Putamen (tissue), 1 donor: ENCODE measurements around the gene TNFRSF25.
A peak's percentile ranks its signal among the peaks of the same experiment; 100 is the strongest.

ENCODE experiments used
- DNase-seq: peaks from one replicate; pipeline ENCODE4 v3.0.0-alpha.2; 2016; ENCODE audit warnings: low spot score

Gene TNFRSF25

DNA sequence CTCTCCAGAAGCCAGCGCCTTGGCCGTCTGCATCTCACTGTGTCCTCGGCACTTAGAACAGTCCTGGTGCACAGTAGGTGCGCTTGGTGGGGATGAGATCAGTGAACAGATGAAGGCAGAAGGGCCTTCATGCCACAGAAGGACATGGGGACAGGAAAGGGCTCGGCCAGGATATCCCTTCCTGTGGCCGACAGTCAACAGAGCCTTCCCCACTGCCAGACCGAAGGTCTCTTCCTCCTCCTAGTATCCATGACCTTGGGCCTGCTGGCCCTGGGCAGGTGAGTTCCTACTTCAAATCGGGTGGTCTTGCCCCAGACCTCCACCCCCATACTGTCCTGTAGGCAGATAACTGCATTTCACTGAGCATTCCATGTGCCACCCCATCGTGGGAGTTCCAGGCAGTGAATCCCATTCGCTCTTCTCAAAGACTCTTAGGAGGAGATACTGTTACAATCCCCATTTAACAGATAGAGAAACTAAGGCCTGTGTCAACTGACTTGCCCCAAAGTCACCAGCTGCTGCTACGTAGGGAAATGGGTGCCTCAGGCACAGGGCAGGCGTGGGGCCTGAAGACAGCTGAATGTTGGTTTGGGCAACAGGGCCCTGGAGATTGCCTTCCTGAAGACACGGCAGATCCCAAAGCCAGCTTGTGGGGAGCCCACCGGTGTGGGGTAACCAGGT lies 22.0 kb upstream of the TNFRSF25 start:
- DNase-seq: no peak

DNA sequence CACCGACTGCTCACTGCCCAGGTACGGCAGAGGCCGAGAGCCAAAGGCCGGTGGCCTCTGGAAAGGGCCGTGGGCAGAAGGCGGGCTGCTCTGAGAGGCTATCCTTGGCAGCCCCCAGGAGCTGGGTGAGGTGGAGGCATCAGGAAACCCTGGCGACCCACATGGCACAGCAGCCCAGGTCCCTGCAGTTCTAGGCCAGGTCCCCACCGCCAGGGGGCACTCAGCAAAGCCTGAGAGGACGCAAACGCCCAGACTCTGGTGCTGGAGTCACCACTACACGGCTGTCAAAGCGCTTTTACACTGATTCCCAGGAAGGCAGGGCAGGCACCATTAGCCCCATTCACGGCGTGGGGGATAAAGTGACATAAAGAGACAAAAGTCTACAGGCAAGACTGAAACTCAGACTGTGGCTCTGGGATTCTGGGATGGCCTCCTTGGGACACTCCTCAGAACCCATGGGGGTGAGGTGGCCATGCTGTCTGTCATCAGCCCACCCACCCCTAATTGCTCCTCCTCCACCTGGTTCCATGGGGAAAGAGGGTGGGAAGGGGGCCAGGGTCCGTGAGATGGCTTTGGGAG lies 20.5 kb upstream of the TNFRSF25 start:
- DNase-seq: peak; percentile 34

DNA sequence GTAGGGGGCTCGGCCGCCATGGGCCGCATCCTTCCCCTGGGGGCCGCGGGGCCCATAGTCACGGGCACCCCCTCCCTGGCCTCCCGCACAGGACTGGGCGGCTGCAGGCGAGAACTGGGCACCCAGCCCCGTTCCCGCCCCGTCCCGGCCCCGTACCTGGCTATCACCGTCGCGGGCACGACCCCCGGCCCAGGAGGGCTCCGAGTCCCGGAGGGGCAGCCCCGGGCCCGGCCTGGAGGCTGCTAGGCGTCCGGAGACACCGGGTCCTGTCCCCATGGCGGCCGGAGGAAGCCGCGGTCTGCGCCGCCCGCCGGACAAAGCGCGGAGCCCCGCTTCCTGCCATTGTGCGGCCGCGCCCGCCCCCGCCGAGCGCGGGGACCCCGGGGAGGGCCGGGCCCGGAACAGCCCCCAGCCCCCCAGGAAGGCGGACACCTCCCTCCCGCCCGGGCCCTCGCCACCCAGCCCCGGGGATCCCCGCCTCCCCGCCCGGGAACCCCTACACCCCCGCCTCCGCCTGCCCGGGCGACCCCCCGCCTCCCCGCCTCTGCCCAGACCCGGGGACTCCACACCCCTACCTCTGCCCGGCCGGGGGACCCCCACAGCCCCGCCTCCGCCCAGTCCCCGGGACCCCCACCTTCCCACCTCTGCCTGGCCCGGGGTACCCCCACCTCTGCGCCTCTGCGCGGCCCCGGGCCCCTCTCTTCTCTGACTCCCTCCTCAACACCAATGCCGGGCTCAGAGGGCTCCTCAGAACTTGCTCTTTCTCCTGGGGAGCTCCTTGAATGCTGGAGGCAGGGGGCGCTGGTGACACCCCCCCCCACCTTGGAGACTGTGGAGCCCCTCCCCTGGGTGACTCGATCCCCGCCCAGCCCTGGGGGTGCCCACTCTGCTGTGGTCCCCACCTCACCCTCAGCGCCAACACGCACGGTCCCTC lies 19.5 kb upstream of the TNFRSF25 start:
- no peak for DNase-seq

DNA sequence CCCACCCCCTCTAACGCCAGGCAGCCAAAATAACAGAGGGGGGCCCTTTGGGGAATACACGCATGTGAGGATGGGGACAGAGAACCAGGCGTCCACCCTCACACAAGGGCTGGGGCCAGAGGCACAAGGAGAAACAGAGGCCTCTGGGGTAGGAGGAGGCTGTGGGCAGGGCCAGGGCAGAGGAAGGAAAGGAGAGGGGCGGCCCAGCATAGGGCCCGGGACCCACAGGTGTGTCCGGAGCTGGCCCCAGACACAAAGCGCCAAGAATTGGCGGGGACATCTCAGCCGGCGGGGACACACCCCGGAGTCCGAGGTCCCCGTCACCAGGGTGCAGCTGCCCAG lies 18.8 kb upstream of the TNFRSF25 start:
- DNase-seq: no peak

DNA sequence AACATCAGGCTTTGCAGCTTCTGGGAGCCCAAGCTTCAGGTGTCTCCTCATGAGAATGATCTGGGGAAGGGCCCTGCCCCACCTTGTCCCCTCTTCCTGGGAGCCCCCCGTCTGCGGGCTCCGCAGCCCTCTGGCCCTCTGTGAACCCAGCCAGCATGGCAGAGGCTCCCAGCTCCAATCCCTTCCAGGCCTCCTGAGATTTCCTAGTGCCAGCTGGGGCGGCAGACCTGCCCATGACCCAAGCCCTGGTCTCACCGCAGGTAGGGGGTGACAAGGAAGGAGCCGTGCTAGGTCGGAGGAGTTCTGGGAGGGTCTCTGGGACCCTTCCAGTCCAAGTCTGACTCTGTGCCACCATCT lies 17.8 kb upstream of the TNFRSF25 start:
- DNase-seq: no peak

DNA sequence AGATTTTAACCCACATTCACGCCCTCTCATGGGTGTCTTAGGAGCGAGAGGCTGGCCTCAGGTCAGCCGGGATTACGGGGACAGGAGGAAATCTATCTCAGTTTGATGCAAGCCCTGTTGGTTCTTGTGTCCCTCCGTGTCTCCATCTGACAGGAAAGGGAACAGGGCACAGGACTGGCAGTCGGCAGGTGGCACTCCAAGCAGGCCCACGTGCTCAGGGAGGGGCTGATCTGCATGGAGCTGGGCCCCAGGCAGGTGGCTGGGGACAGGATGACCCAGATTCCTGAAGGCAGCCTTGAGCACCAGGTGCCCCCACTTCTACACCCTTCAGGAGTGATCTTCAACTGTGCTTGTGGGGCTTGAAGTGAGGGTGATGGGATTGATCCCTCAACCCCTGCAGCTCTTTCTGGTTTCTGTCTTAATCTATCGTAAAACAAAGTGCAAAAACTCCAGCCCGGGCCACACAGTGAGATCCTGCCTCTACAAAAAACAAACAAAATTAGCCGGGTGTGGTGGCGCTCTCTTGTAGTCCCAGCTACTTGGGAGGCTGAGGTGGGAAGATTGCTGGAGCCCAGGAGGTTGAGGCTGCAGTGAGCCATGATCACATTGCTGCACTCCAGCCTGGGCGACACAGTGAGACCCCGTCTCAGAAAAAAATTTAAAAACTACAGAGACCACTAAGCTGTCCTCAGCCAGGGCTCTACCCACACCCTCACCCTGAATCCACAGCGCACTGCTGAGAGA lies 17.2 kb upstream of the TNFRSF25 start:
- no peak for DNase-seq

DNA sequence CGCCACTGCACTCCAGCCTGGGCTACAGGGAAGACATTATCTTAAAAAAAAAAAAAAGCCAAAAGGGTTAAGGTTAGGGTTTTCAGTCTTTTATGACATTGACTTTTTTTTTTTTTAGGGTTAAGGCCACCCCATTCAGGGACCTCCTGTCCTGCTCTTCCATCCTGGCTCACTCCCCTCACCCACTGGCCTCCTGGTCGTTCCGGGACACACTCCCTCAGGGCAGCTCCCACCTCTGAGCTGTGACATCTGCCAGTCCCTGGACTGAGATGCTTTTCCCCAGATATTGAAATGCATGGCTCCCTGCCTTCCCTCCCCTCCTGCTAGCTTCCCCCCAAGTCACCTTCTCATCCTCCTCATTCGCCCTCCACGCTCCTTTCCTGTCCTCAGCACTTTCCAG lies 15.8 kb upstream of the TNFRSF25 start:
- DNase-seq: no peak

DNA sequence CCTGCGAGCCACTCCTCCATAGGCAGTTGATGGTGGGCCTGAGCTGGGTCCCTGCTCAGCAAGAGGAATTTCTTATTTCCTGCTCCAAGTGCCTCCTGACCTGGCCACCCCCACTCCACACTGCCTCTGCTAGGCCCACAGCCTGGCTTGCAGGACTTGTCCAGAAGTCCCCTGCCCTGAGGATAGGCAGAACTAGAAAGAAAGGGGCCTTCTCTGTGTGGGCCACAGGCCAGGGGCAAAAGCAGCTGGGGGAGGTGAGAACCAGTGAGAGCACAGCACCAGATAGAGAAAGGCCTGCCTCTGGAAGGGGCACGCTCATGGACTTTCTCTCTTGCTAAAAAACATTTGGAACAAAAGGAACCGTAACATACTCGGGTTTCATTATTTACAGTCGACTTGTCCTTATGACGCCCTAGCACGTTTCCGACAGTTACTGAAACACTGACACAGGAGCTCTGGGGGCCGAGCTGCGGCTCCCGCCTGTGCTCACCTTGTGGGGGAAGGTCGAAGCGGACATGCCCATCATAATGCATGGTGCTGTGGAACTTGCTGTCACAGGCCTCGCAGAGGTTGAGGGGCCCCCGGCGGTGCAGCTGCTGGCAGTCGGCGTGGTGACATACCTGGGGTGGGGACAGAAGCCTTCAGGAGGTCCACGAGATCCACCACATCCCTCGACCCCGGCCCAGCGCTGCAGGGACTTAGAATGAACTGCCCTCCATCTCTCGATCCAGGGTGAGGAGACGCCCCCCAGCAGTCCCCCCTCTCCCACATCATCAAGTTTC lies 11.3 kb upstream of the TNFRSF25 start:
- no peak for DNase-seq

DNA sequence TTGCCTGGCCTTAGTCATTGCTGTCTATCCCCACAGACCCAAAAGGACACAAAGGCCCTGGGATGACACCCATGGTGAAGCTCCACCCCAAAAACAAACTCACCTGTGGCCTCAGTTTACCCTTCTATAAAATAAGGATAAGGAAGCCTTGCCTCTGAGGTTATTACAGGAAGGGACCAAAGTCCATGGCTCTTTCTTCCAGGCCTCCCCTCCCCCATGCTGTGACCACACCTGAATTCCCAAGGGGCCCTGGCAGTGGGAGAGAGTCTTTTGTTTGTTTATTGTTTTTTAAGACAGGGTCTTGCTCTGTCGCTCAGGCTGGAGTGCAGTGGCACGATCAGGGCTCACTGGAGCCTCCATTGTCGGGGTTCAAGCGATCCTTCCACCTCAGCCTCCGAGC lies 10.5 kb upstream of the TNFRSF25 start:
- DNase-seq: no peak

DNA sequence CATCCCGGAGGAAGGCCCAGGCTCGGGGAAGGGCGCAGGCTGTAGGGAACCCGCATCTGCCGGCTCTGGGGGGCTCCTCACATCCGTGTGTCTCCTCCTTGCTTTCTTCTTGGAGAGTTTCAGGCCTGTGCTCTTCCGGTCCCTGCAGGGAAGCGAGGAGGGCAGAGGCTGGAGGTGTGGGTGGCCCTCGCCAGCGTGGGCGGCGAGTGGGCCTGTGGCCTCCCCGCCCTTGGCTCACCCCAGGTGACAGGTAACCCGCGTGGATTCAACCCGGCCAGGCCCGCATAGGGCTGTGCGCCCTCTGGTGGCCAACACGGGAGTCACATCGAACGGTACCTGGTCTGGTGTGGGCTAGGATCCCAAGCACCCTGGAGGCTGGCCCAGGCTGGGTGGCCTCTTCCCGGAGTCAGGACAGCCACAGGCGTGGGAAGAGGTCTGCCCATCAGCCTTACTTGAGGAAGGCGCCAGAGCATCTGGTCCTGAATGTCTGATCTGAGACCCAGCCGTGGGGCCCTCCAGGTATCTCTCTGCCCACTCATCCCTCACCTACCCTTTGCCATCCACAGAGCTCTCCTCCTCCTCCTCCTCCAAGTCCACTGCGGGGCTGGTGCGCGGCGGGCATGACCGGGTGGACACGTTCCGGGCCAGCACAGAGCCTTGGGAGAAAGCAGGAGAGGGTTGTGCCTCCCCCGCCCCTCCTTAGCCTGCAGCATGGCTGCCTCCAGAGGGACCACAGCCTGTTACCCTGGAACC lies 9.6 kb upstream of the TNFRSF25 start:
- DNase-seq: no peak

DNA sequence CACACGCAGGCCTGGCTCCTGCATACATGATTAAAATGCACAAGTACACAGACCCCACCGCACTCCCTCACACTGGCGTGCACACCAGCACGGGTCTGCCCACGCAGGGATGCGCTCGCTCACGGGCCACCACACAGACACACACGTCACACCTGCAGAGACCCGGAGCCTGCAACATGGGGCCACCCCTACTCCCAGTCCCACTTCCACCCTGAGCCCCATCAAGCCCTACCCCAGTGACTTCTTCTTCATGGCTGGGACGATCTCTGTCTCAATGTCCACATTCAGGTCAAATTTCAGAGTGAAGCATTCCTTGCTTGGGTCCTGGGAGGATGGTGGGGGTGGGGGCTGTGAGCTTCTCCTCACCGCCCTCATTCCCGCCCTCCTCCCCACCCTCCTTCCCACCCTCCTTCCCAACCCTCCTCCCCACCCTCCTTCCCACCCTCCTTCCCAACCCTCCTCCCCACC lies 8.9 kb upstream of the TNFRSF25 start:
- no peak for DNase-seq

DNA sequence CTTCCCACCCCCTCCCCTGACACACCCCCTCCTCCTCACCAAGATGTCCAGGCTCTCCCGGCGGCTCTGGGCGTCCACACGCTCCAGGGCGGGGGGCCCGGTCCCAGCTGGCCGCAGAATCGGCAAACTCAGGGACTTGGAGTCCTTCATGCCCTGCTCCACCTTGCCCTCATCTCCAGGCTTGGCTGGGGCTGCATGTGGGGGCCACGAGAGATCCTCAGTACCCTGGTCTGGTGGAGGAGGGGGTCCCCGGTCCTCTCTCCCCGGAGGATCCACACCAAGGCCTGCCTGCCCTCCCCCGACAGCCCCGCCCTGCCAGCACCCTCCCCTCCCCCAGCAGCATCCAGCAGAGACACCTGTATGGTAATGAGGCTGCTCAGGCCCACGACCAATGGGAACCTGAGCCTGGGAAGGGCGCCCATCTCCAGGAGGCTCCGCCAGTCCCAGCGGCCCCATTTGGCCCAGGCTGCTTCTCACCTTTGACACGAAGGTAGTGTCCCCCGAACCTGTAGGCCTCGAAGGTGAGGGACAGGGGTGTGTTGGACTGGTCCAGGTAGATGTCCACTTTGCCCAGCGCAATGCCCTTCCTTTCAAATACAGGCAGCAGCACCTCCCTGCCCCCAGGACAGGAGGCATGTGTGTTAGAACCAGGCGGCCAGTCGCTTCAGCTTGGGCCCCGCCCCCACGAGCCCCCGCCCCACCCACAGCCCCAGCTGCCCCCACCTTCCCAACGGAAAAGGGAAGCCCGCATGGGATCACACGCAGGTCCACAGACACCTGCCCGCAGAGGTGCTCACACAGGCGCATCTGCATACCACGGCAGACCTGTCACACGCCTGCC lies 8.2 kb upstream of the TNFRSF25 start:
- DNase-seq: no peak

DNA sequence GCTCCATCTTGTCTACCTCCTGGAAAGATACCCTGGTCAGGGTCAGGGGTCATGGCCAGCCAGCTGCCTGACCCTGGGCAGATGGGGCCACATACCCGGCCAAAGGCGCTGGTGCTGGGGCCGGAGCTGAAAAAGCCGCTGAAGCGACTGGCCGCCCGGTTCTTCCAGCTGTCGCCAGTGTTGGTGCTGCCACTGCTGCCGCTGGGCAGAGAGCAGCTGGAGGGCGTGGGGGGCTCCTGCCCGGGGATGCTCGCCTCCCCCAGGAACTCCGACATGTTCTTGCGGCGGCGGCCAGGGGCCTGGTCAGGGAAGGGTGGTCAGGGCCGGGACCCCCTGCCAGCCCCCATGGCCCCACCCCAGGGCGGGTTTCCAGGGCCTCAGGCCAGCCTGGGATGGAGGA lies 7.2 kb upstream of the TNFRSF25 start:
- DNase-seq: no peak

DNA sequence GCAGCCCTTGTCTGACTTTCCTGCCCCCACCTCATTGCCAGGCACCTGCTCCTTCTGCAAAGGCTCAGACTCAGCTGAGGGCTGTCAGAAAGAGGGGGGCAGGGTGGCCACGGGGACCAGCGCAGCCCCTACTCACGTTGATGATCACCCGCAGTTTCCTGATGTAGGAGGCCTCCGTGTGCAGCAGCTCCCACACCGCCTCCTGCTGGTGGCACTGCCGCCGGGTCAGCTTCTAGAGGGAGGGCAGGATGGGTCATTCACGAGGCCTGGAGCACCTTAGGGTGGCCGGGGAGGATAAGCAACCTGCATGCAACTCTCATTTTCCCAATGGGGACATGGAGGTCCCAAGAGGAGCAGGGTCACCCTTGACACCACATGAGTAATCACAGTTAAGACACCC lies 6.4 kb upstream of the TNFRSF25 start:
- DNase-seq: no peak

DNA sequence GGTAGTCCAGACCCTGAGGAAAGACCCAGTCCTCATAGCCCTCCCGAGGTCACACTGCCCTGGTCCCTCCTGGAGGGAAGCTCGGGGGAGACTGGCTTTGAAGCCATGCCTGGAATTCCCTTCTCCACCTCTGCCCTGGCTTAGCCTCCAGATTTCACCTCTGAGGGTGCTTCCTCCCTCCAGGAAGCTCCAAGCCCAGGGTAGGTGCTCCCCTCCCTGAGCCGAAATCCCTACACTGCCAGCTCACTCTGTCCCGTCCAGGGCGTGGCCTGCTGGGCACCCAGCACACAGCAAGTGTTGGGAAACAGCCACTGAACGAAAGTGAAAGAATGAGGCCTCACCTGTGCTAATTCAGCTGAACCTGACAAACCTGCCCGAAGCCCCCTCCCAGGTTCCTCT lies 6.0 kb upstream of the TNFRSF25 start:
- DNase-seq: no peak

DNA sequence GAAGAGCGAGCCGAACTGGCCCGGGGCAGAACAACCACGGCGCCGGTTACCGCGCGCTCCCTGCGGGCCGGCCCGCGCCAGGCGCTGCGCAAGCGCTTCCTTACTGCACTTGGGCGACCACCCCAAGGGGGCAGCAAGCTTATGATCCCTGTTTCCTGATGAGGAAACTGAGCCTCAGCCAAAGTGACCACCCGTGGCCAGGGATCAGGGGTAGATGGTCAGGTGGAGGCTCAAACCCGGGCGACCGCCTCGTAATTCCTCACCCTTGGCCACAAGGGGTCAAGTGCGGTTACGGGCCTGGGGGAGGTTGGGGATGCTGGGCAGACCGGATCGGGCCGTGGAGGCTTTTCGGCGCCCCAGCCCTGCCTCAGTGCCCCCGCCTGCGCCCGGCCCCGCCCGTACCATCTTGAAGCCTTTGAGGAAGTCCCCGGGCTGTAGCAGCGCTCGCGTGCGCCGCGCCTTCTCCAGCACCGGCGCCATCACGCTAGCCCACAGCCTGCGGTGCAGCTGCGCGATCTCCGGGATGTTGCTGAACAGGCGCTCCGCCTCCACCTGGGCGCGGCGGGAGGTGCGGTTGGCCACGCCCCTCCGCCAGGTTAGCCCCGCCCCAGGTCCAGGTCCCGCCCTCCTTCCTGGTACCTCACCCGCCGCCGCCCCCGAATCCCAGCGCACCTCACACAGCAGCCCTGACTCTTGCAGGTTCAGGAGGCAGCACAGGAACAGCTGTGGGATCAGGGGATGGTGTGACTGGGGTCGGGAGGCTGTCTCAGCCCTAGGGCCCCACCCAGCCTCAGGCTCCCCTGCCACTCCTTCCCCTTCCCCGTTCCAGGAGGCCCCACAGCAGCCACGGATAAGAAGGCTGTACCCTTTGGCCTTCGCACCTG lies 5.4 kb upstream of the TNFRSF25 start:
- no peak for DNase-seq

DNA sequence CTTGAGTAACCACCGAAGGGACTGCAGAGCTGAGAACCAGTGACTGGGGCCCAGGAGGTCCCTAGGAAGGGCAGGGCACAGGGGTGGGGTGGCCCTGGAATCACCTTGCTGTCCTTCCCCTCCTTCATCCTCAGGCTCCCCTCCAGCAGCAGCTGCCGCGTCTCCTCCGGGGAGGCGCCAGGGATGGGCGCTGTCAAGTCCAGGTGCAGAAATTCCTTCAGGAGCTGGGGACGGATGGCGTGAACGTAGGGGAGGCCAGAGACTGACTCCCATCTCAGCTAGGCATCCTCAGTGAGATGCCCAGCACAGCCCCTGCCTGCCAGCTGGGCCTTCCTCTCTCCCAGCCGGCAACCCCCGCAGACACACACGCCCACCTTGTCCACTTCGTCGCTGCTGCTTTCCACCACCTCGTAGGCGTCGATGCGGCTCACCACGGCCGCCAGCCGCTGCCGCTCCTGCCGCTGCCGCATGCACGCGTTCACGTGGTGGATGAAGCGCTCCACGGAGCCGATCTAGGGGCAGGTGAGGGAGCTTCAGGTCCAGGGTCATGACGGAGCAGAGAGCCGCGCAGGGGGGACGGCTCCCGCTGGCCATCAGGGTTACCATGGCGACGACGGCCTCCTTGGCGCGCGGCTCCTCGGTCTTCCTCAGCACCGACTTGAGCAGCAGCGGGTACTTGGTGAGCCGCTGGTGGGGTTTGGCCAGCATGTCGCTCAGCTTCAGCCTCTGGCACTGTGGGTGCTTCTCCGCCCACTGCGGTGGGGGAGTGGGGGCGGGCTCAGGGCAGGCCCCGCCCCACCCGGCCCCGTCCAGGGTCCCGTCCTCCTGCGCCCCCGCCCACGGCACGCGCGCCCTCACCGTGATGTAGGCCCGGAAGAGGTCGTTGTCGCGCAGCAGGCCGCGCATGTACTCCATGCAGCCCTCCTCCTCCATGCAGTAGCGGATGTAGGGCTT lies 4.4 kb upstream of the TNFRSF25 start:
- no peak for DNase-seq
